Measurements from ENCODE around the gene SORCS2.
A peak's percentile ranks its signal among the peaks of the same experiment; 100 is the strongest.

Gene SORCS2

GRCh38 chr4:7192252-7193029 lies at the start of gene SORCS2:
Gene SORCS2 (plus strand): TSS chr4:7192538.
- DNase-seq (ENCODE audit: low spot score), result peak; percentile 23

GRCh38 chr4:7144374-7145290 lies 47.7 kb upstream of the SORCS2 start:
- DNase-seq (ENCODE audit: low spot score), result no peak

GRCh38 chr4:7145291-7145934 lies 46.9 kb upstream of the SORCS2 start:
- no peak for DNase-seq (ENCODE audit: low spot score)

- no peak for DNase-seq (ENCODE audit: low spot score)
Observed at GRCh38 chr4:7146059-7146785, 46.1 kb upstream of the SORCS2 start.

- DNase-seq (ENCODE audit: low spot score), result no peak
Observed at GRCh38 chr4:7146786-7147115, 45.6 kb upstream of the SORCS2 start.

GRCh38 chr4:7147261-7147660 lies 45.1 kb upstream of the SORCS2 start:
- no peak for DNase-seq (ENCODE audit: low spot score)

GRCh38 chr4:7147661-7148310 lies 44.6 kb upstream of the SORCS2 start:
- no peak for DNase-seq (ENCODE audit: low spot score)

- DNase-seq (ENCODE audit: low spot score), result no peak
Observed at GRCh38 chr4:7148337-7148736, 44.0 kb upstream of the SORCS2 start.

GRCh38 chr4:7150036-7150635 lies 42.2 kb upstream of the SORCS2 start:
- DNase-seq (ENCODE audit: low spot score), result no peak

GRCh38 chr4:7151668-7152227 lies 40.6 kb upstream of the SORCS2 start:
- no peak for DNase-seq (ENCODE audit: low spot score)

- DNase-seq (ENCODE audit: low spot score), result no peak
Observed at GRCh38 chr4:7153711-7154110, 38.6 kb upstream of the SORCS2 start.

GRCh38 chr4:7154351-7154981 lies 37.9 kb upstream of the SORCS2 start:
- no peak for DNase-seq (ENCODE audit: low spot score)

GRCh38 chr4:7155590-7156071 lies 36.7 kb upstream of the SORCS2 start:
- DNase-seq (ENCODE audit: low spot score), result no peak

GRCh38 chr4:7156328-7156727 lies 36.0 kb upstream of the SORCS2 start:
- no peak for DNase-seq (ENCODE audit: low spot score)

- DNase-seq (ENCODE audit: low spot score), result no peak
Observed at GRCh38 chr4:7156761-7157488, 35.4 kb upstream of the SORCS2 start.

GRCh38 chr4:7157666-7158065 lies 34.7 kb upstream of the SORCS2 start:
- no peak for DNase-seq (ENCODE audit: low spot score)

- DNase-seq (ENCODE audit: low spot score), result no peak
Observed at GRCh38 chr4:7158081-7158750, 34.1 kb upstream of the SORCS2 start.

- no peak for DNase-seq (ENCODE audit: low spot score)
Observed at GRCh38 chr4:7158991-7159390, 33.3 kb upstream of the SORCS2 start.

GRCh38 chr4:7159923-7160322 lies 32.4 kb upstream of the SORCS2 start:
- DNase-seq (ENCODE audit: low spot score), result no peak

Measured in CD4-positive, alpha-beta T cell treated with Interleukin-2 at 100 ng/mL for 4 hours (primary cell).